ENCODE measurements around the gene FSCN2.
"Not testable (repeated sequence)": the region's sequence is repeated elsewhere in the genome, so short reads cannot be mapped to it uniquely, and the experiment has no call there.

The FSCN2 gene

GRCh38 chr17:81579298-81579697 is 51.1 kb downstream of the FSCN2 start:
- no peak for DNase-seq

- DNase-seq = no peak
Observed at GRCh38 chr17:81579821-81580321, 51.7 kb downstream of the FSCN2 start.

GRCh38 chr17:81580481-81580880 is 52.3 kb downstream of the FSCN2 start:
- DNase-seq = no peak

DNA sequence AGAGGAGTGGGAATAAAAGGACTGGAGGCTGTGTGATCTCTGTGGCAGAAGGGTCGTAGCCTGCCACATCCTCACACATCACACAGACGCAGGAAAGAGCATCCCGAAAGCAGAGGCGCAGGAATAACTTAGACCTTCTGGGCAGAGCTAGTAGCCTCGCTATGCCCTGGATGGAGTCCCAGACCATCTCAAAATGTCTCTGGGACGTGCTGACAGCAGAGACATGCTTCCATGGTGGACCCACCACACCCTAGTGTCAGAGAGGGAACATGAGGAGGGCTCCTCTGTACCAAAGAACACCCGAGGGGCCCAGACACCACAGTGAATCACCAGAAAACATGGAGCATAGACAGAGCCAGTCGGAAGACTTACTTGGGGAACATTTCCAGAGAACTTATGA is 53.6 kb downstream of the FSCN2 start:
- DNase-seq = no peak

DNA sequence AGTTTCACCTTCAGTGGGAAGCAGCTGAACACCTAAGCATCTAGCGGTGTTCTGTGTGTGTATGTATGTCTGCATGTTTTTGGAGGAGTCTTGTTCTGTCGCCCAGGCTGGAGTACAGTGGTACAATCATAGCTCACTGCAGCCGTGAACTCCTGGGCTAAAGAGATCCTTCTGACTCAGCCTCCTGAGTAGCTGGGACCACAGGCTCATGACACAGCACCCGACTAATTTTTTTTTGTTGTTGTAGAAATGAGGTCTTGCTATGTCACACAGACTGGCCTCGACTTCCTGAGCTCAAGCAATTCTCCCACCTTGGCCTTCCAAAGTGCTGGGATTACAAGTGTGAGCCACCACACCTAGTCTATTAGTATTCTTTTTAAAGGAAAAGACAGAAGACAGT is 54.2 kb downstream of the FSCN2 start:
- no peak for DNase-seq

- no peak for DNase-seq
Observed at GRCh38 chr17:81582749-81583148, 54.6 kb downstream of the FSCN2 start.

- no peak for DNase-seq
Observed at GRCh38 chr17:81583589-81584342, 55.6 kb downstream of the FSCN2 start.

DNA sequence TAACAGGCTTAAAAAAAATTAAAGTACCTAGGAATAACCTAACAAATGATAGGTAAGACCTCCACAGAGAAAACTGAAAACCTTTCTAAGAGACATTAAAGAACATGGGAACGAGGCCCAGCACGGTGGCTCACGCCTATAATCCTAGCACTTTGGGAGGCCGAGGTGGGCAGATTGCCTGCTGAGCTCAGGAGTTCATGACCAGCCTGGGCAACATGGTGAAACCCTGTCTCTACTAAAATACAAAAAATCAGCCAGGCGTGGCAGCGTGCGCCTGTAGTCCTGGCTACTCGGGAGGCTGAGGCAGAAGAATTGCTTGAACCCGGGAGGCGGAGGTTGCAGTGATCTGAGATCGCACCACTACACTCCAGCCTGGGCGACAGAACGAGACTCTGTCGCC is 56.6 kb downstream of the FSCN2 start:
- not testable (repeated sequence) for DNase-seq

- DNase-seq = no peak
Observed at GRCh38 chr17:81586096-81586495, 57.9 kb downstream of the FSCN2 start.

All from Kasumi-1 (cell line).